ENCODE data around the gene SIGLEC12.
A peak's percentile ranks its signal among the peaks of the same experiment; 100 is the strongest.
"Not testable (repeated sequence)": the region's sequence is repeated elsewhere in the genome, so short reads cannot be mapped to it uniquely, and the experiment has no call there.

Gene SIGLEC12

DNA sequence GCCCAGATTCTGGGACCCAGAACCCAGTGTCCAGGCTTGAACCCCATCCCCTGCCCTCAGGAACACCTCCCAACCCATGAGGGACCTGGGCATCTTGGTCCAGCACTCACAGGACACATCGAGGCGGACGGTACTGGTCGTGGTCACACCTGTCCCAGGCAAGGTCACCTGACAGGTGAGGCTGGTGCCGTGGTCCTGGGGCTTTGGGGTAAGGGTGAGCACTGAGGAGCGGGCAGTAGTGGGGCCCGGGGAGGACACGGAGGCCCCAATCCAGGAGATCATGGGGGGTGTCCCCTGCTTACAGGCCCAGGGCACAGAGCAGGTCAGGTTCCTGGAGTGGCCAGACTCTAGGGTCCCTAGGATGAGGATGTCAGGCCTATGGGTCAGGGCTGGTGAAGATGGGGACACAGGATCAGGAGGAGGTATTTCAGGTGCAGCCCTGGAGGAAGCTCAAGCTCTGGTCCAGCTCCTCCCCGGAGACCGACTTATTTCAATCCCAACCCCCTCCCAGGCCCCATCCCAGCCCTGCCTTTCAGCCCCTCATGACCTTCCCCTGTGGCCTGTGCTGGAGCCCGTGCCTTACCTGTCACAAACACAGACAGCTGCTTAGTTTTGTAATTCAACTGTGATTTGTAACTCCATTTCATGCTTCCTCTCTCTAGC, 44.1 kb downstream of the SIGLEC12 start:
- no peak for DNase-seq

DNA sequence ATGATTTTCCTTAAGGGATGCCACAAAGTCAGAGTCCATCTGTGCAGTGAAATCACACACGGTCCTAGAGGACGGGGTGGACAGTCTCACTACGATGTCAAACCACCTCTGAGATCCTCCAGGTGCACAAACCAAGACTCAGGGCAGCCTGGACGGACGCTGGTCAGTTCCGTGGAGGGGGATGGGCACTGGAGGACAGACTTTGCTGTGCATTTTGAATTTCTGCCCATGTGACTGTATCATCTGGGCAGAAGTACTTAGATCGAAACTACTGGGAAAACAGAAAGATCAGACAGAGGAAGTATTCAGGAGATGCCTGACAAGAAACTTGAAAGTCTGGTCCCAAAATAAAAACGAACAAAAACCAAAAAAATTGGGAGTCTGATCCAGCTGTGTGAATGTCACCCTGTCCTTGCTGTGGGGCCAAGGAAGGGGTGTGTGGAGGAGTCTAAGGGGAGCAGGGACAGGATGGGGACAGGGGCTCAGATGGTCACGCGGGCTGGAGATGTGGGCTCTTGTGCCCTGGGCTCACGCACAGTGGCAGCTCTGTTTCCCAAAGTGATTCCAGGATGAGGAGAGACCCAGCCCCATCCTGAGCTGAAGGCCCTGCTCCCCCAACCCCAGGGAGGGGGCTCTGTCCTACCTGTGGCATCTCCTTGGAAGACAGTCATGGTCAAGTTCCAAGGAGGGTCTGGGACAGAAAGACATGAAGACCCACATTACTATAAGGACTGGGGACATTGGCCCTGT, 44.9 kb downstream of the SIGLEC12 start:
- DNase-seq, result no peak

DNA sequence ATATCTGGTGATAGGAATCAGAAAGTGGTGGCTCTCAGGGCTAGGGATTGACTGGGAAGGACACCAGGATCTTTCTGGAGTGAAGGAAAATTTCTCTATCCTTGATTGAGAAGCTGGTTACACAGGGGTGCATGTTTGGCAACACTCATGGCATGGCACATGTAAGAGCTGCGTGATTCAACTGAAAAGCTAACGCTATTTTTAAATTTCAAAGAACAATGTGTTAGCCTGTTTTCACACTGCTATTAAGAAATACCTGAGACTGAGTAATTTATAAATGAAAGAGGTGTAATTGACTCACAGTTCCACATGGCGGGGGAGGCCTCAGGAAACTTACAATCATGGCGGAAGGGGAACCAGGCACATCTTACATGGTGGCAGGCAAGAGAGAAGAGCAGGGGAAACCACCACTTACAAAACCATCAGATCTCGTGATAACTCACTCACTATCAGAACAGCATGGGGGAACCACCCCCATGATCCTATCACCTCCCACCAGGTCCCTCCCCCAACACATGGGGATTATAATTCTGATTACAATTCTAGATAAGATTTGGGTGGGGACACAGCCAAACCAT, 50.8 kb downstream of the SIGLEC12 start:
- peak in 1 of 2 donors; percentile 32 for DNase-seq

DNA sequence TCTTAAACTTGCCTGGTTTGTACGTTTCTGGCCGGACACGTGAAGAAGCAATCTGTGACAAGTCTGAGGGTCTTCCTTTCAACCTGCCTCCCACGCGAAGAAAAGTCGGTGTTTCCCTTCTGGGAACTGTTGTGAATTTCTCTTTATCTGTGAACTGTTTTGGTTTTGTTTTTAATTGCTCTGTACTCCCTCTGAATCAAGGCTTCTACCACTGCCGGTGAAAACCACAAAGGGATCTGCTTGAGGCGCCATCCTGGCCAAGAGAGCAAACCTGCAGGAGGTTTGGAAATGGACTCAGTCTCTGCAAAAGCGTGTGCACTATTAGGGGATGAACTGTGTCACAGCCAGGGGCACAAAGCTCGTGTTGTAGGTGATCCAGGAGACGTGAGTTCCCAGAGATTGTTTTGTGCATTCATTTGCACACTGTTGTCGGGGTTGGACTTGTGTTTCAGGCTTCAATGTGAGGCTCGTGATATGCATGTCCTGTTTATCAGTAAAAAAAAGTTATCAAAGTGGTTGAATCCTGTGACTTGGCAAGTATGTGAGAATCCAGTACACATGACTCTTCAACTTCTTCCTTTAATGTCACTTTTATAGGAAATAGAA, 53.1 kb downstream of the SIGLEC12 start:
- peak in 1 of 2 donors; percentile 45 for DNase-seq

DNA sequence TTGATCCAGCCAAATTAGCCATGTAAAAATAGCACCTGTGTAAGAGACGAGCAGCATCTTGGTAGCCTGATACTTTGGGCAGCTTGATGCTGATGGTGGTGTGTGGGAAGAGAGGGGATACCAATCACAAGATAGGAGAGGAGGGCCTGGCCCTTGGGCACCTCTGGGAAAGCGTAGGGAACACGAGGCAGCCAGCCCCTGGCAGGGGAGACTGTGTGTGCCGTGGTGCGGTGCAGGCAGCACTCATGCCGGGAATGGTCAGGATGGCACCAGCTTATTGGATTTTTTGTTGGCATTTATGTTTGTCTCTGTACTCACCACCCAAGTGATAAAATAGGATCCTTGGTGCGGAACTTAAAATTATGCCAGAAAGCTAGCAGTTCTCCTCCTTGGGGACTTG, 53.6 kb downstream of the SIGLEC12 start:
- DNase-seq, result no peak

DNA sequence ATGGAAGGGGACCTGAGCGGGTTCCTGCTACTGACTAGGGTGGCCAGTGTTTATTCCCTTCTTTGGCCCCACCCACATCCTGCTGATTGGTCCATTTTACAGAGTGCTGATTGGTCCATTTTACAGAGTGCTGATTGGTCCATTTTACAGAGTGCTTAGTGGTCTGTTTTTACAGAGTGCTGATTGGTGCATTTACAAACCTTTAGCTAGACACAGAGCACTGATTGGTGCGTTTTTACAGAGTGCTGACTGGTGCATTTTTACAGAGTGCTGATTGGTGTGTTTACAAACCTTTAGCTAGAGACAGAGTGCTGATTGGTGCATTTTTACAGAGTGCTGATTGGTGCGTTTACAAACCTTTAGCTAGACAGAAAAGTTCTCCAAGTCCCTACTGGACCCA, 54.1 kb downstream of the SIGLEC12 start:
- not testable (repeated sequence) for DNase-seq

DNA sequence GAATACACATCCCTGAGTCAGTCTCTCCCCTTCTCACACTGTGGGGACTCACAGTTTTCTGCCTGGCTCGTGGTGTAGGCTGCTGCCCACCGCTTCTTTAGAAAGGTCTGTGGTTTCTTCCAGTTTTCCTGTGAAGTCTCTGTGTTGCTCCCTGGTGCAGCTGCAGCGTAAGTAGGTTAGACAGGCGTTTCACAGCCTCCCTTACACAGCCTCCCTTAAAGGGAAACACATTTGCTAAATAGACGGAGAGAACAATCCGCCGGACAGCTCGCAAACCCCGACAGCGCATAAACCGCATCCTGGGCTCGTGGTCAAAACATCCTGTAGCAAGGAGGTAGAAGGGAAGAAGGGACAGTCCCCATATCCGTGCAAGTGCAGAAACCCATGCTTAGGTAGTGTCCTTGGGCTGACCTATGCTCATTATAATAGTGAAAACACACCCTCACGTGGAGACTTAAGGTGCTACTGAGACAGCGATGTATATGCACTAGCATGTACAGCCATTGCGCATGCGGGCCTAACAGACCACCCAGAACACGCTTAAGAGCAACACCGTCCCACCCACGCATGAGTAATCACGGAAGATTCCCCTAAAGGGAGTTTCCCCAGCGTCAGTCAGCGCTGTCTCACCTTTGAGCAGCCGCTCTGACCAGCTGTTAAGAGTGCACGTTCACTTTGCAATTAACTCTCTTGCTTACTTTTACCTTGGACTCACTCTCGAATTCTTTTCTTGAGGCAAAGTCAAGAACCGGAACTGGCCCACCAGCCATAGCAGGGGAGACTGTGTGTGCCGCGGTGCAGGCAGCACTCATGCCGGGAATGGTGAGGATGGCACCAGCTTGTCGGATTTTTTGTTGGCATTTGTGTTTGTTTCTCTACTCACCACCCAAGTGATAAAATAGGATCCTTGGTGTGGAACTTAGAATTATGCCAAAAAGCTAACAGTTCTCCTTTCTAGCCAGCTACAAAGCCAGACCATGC, 59.9 kb downstream of the SIGLEC12 start:
- peak; percentile 82 to 84 for DNase-seq

Measured in stimulated activated CD4-positive, alpha-beta T cell treated with anti-CD3 and anti-CD28 coated beads, Interleukin-2, amount 100 ng/mL, for 48 hours (primary cell).